Caco-2 (cell line): Measurements from ENCODE around the gene PLPP7. TPM values are rescaled to one million over a fixed set of nuclear protein-coding genes. Genes with fewer than 3 reads are reported as not detected.

Experiments used
- BruUV-seq: library from RNA; stranded (reverse); fragments of 400-500 nt; replicated peaks from 2 replicates; lab custom pipeline; 2021; lab: Mats Ljungman, UMichigan
- CTCF ChIA-PET: fragments of 300-600 bp; sonication (Branson Sonifier 250); formaldehyde crosslinking; loops from one replicate; lab custom pipeline; 2022; ENCODE audit warnings: antibody characterized with exemption; lab: Charles Lee
- POLR2A ChIA-PET: fragments of 300-600 bp; sonication (Branson Sonifier 250); formaldehyde crosslinking; loops from one replicate; lab custom pipeline; 2022; ENCODE audit warnings: antibody characterized with exemption; lab: Charles Lee
- DNase-seq, 2 experiments: peaks; one replicate each; pipeline versions ENCODE4 v3.0.0 to v3.0.0-alpha.2; 2020 to 2022
- H3K27me3 ChIP-seq: replicated peaks from 2 replicates; pipeline ENCODE4 v1.6.0; 2011; ENCODE audit warnings: low read length; ENCODE audit not compliant: control insufficient read depth, insufficient read depth
- H3K36me3 ChIP-seq: 2 replicates; pipeline ENCODE4 v1.5.1; 2011; ENCODE audit warnings: low read length; ENCODE audit not compliant: control insufficient read depth, insufficient read depth
- H3K4me1 ChIP-seq: fragments of 250-450 bp; sonication (Bioruptor Pico); 2 replicates; pipeline ENCODE4 v1.5.1; 2020; ENCODE audit warnings: mild to moderate bottlenecking
- H3K4me3 ChIP-seq: 2 replicates; pipeline ENCODE4 v1.5.1; 2011; ENCODE audit warnings: low read depth, mild to moderate bottlenecking, control low read depth, low read length
- H3K9me3 ChIP-seq: fragments of 250-450 bp; sonication (Bioruptor Pico); 2 replicates; pipeline ENCODE4 v1.5.1; 2020; ENCODE audit warnings: mild to moderate bottlenecking, moderate library complexity
- H3K27ac Mint-ChIP-seq: one replicate; pipeline ENCODE4 v1.8.0; 2022; ENCODE audit warnings: mixed read lengths; ENCODE audit not compliant: unreplicated experiment
- H3K27me3 Mint-ChIP-seq: one replicate; pipeline ENCODE4 v1.8.0; 2022; ENCODE audit warnings: mixed read lengths; ENCODE audit not compliant: insufficient read depth, unreplicated experiment
- H3K36me3 Mint-ChIP-seq: one replicate; pipeline ENCODE4 v1.8.0; 2022; ENCODE audit warnings: mild to moderate bottlenecking, mixed read lengths; ENCODE audit not compliant: insufficient read depth, unreplicated experiment
- H3K4me1 Mint-ChIP-seq: one replicate; pipeline ENCODE4 v1.8.0; 2022; ENCODE audit warnings: low read depth, mixed read lengths; ENCODE audit not compliant: unreplicated experiment
- H3K4me3 Mint-ChIP-seq: one replicate; pipeline ENCODE4 v1.8.0; 2022; ENCODE audit warnings: mild to moderate bottlenecking, moderate library complexity, mixed read lengths; ENCODE audit not compliant: unreplicated experiment
- H3K9me3 Mint-ChIP-seq: one replicate; pipeline ENCODE4 v1.8.0; 2022; ENCODE audit warnings: mixed read lengths; ENCODE audit not compliant: unreplicated experiment
- CTCF ChIP-seq, 2 experiments: fragments of 200-600 bp in 1 of 2; IDR thresholded peaks; 1 replicate in 1 of 2; 2 replicates in 1 of 2; pipeline versions ENCODE4 v1.5.1 to v1.8.0; 2011 to 2022; ENCODE audit warnings: antibody characterized with exemption in 1 of 2, control low read depth in 1 of 2, inconsistent platforms in 1 of 2, low read depth in 1 of 2, low read length in 1 of 2, mild to moderate bottlenecking in 1 of 2, moderate library complexity in 1 of 2; ENCODE audit not compliant: insufficient read depth in 1 of 2, severe bottlenecking in 1 of 2, unreplicated experiment in 1 of 2
- intact Hi-C: fragments of 100-400 bp; cut with micrococcal nuclease; formaldehyde crosslinking; loops from one replicate; pipeline ENCODE4 v1.10.0; 2022; ENCODE audit not compliant: unreplicated experiment
- total RNA-seq: library from RNA; stranded (reverse); gene quantifications from 2 replicates; pipeline ENCODE4 v1.2.3, GENCODE V29; 2022

PLPP7 gene
- total RNA-seq, 1 experiment from 2014 or later, result 0.11 TPM

- Histone ChIP-seq H3K4me3 (no peak overlapping the region), H3K9me3 (no peaks in the 10 kb centered on the region), H3K4me1 (no peaks in the 10 kb centered on the region), H3K27me3 (no peaks in the 10 kb centered on the region), H3K36me3 (no peaks in the 10 kb centered on the region)
- no TSS peak for BruUV-seq
- H3K27ac Mint-ChIP-seq, result no peak overlapping the region
- H3K27me3 Mint-ChIP-seq, result no peaks in the 10 kb centered on the region
- no peaks in the 10 kb centered on the region for H3K4me1 Mint-ChIP-seq
- ChIA-PET POLR2A (interaction anchor here (0.7 kb wide), 1 partner anchor 99 kb away, joined by 5 read pairs; no protein-coding TSS in a partner anchor), CTCF (no interaction called here)
- H3K9me3 Mint-ChIP-seq, result no peaks in the 10 kb centered on the region
- no peak for DNase-seq
- no peak overlapping the region for H3K4me3 Mint-ChIP-seq
- TF ChIP-seq CTCF (IDR thresholded peaks at IDR 0.05; ENCODE audit: insufficient read depth in 1 of 2, low read depth in 1 of 2, low read length in 1 of 2, severe bottlenecking in 1 of 2, unreplicated experiment in 1 of 2), result no peak
- intact Hi-C loops, result no loop called here
- H3K36me3 Mint-ChIP-seq, result peaks cover 4% of the 10 kb centered on the region
Measured at GRCh38 chr9:131263701-131264100, 25.8 kb upstream of the PLPP7 start.

DNA sequence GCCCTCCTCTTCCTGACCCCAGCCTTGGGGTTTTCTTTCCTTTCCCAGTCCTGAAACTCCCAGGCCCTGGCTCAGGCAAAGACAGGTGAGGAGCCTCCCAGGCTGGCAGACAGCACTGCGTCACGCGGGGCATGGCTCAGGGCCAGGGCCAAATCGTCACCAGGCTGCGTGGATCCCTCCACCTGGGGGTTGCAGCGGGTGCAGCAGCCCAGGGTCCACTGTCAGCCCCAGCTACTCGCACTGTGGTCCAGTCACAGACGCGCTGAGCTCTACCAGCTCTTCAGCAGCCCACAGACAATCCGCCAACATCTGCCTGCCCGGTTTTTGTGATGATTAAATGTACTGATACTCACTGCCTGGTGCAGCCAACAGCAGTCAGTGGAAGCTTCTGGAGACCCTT is 25.3 kb upstream of the PLPP7 start:
- BruUV-seq, result no TSS peak
- POLR2A ChIA-PET, result interaction anchor here (0.7 kb wide), 1 partner anchor 99 kb away, joined by 5 read pairs; no protein-coding TSS in a partner anchor
- no peaks in the 10 kb centered on the region for H3K4me1 Mint-ChIP-seq

More for the DNA sequence above, 25.3 kb upstream of the PLPP7 start:
- intact Hi-C loops, result no loop called here
- Histone ChIP-seq H3K36me3 (no peaks in the 10 kb centered on the region), H3K4me3 (no peak overlapping the region), H3K27me3 (no peaks in the 10 kb centered on the region), H3K4me1 (no peaks in the 10 kb centered on the region), H3K9me3 (no peaks in the 10 kb centered on the region)
- no peak for DNase-seq
- no peaks in the 10 kb centered on the region for H3K27me3 Mint-ChIP-seq
- CTCF ChIA-PET, result no interaction called here
- H3K4me3 Mint-ChIP-seq, result no peak overlapping the region
- H3K9me3 Mint-ChIP-seq, result no peaks in the 10 kb centered on the region
- H3K36me3 Mint-ChIP-seq, result peaks cover 4% of the 10 kb centered on the region
- no peak overlapping the region for H3K27ac Mint-ChIP-seq
- no peak for TF ChIP-seq CTCF (IDR thresholded peaks at IDR 0.05; ENCODE audit: insufficient read depth in 1 of 2, low read depth in 1 of 2, low read length in 1 of 2, severe bottlenecking in 1 of 2, unreplicated experiment in 1 of 2)
